ENCODE data around the gene ZNF571. TPM values are rescaled to one million over a fixed set of nuclear protein-coding genes. Genes with fewer than 3 reads are reported as not detected.

ZNF571 gene
- 7.9 and 8.0 TPM in 2 replicates for total RNA-seq (ENCODE audit: low replicate concordance)

- Mint-ChIP-seq H3K27me3 (ENCODE audit: insufficient read depth, low read depth) (no peaks in the 10 kb centered on the region), H3K4me1 (peaks cover 12% of the 10 kb centered on the region), H3K27ac (peak within 1 kb of the TSS; percentile 86), H3K4me3 (peak within 1 kb of the TSS; percentile 98), H3K36me3 (peaks cover 17% of the 10 kb centered on the region), H3K9me3 (peaks cover 54% of the 10 kb centered on the region)
- Histone ChIP-seq H3K4me3 (peak within 1 kb of the TSS; percentile 67), H4K20me1 (ENCODE audit: low read depth) (no peaks in the 10 kb centered on the region), H3K4me2 (peak within 1 kb of the TSS; percentile 92), H3F3A (ENCODE audit: low read depth) (peaks cover 11% of the 10 kb centered on the region), H3K4me1 (peaks cover 4% of the 10 kb centered on the region), H3K9ac (no peak within 1 kb of the TSS), H3K9me3 (ENCODE audit: low read depth) (peaks cover 5% of the 10 kb centered on the region), H3K27me3 (peaks cover 19% of the 10 kb centered on the region), H2AFZ (replicated peaks) (peak within 1 kb of the TSS; percentile 85), H3K27ac (no peak within 1 kb of the TSS), H3K79me2 (ENCODE audit: low read depth) (peaks cover 12% of the 10 kb centered on the region), H3K36me3 (no peaks in the 10 kb centered on the region)
- TF ChIP-seq EZH2 (IDR thresholded peaks at IDR 0.05) (peak; percentile 43), CTCF (IDR thresholded peaks at IDR 0.05) (no peak)
- peak; percentile 95 for DNase-seq (ENCODE audit: low spot score)
These were observed at the start of gene ZNF571, which contains the start of gene ZNF540 for GRCh38 chr19:37594304-37594981. TSS of gene ZNF571 (minus strand) at chr19:37594792. CDS start at chr19:37586676, 8,116 bp downstream. TSS of gene ZNF540 (plus strand) at chr19:37594876. CDS start at chr19:37598448, 3,572 bp downstream.

GRCh38 chr19:37635076-37636056 lies 40.8 kb upstream of the ZNF571 start:
- Mint-ChIP-seq H3K9me3 (peaks cover 64% of the 10 kb centered on the region), H3K4me1 (no peaks in the 10 kb centered on the region), H3K27ac (no peak overlapping the region), H3K27me3 (ENCODE audit: insufficient read depth, low read depth) (peaks cover 2% of the 10 kb centered on the region), H3K36me3 (peaks cover 56% of the 10 kb centered on the region), H3K4me3 (no peak overlapping the region)
- no peaks in the 10 kb centered on the region for H3K4me1 ChIP-seq
- H3K27me3 ChIP-seq: no peaks in the 10 kb centered on the region
- H3K9ac ChIP-seq: no peak overlapping the region
- H3K36me3 ChIP-seq: peaks cover 56% of the 10 kb centered on the region
- H3K9me3 ChIP-seq (ENCODE audit: low read depth): peaks cover 67% of the 10 kb centered on the region
- no peaks in the 10 kb centered on the region for H3K79me2 ChIP-seq (ENCODE audit: low read depth)
- H3K4me2 ChIP-seq: no peak overlapping the region
- DNase-seq (ENCODE audit: low spot score): no peak
- H3K27ac ChIP-seq: no peak overlapping the region
- H2AFZ ChIP-seq (replicated peaks): no peak overlapping the region
- H4K20me1 ChIP-seq (ENCODE audit: low read depth): no peaks in the 10 kb centered on the region
- no peak for TF ChIP-seq EZH2 (IDR thresholded peaks at IDR 0.05)
- no peak overlapping the region for H3K4me3 ChIP-seq
- H3F3A ChIP-seq (ENCODE audit: low read depth): no peaks in the 10 kb centered on the region

GRCh38 chr19:37594982-37595382 lies 390 bp upstream of the ZNF571 start:
- H3K27ac Mint-ChIP-seq: peak overlapping the region; percentile 19
- H3K36me3 Mint-ChIP-seq: peaks cover 17% of the 10 kb centered on the region
- Histone ChIP-seq H3K27me3 (peaks cover 19% of the 10 kb centered on the region), H3F3A (ENCODE audit: low read depth) (peaks cover 11% of the 10 kb centered on the region), H3K27ac (no peak overlapping the region), H3K79me2 (ENCODE audit: low read depth) (peaks cover 12% of the 10 kb centered on the region), H3K36me3 (no peaks in the 10 kb centered on the region), H3K4me1 (peaks cover 4% of the 10 kb centered on the region), H4K20me1 (ENCODE audit: low read depth) (no peaks in the 10 kb centered on the region), H3K9me3 (ENCODE audit: low read depth) (peaks cover 5% of the 10 kb centered on the region), H2AFZ (replicated peaks) (peak overlapping the region; percentile 85), H3K4me2 (peak overlapping the region; percentile 92), H3K9ac (no peak overlapping the region), H3K4me3 (peak overlapping the region; percentile 67)
- no peak for DNase-seq (ENCODE audit: low spot score)
- no peak for TF ChIP-seq CTCF (IDR thresholded peaks at IDR 0.05)
- TF ChIP-seq EZH2 (IDR thresholded peaks at IDR 0.05): no peak
- no peak for TF ChIP-seq EZH2phosphoT487 (IDR thresholded peaks at IDR 0.05)
- peaks cover 12% of the 10 kb centered on the region for H3K4me1 Mint-ChIP-seq
- no peaks in the 10 kb centered on the region for H3K27me3 Mint-ChIP-seq (ENCODE audit: insufficient read depth, low read depth)
- peak overlapping the region; percentile 98 for H3K4me3 Mint-ChIP-seq
- H3K9me3 Mint-ChIP-seq: peaks cover 51% of the 10 kb centered on the region

Measured in neural progenitor cell (in vitro differentiated cells).